Measurements from ENCODE around the gene PEX7. TPM values are rescaled to one million over a fixed set of nuclear protein-coding genes. Genes with fewer than 3 reads are reported as not detected.
"Not testable (repeated sequence)": the region's sequence is repeated elsewhere in the genome, so short reads cannot be mapped to it uniquely, and the experiment has no call there.

PEX7 gene
- total RNA-seq, 1 donor, result 6.1 TPM

- peaks cover 10% of the 10 kb centered on the region for H3K27me3 ChIP-seq (ENCODE audit: insufficient read depth, low read length)
- no peak overlapping the region for H3K4me3 ChIP-seq (ENCODE audit: low read length)
- H3K9me3 ChIP-seq (ENCODE audit: low read depth, low read length), result no peaks in the 10 kb centered on the region
- H3K4me1 ChIP-seq (ENCODE audit: insufficient read depth, low read length), result peaks cover 4% of the 10 kb centered on the region
Observed at GRCh38 chr6:136958168-136958567, 135.8 kb downstream of the PEX7 start.

- H3K4me3 ChIP-seq (ENCODE audit: low read length), result no peak overlapping the region
Observed at GRCh38 chr6:136959471-136959891, 137.1 kb downstream of the PEX7 start.

GRCh38 chr6:136959935-136960334, 137.5 kb downstream of the PEX7 start:
- peaks cover 10% of the 10 kb centered on the region for H3K27me3 ChIP-seq (ENCODE audit: insufficient read depth, low read length)
- not testable (repeated sequence) for H3K4me1 ChIP-seq (ENCODE audit: insufficient read depth, low read length); H3K9me3 ChIP-seq (ENCODE audit: low read depth, low read length); H3K4me3 ChIP-seq (ENCODE audit: low read length)

More at GRCh38 chr6:136959471-136959891, 137.1 kb downstream of the PEX7 start:
- Histone ChIP-seq H3K4me1 (ENCODE audit: insufficient read depth, low read length) (peaks cover 4% of the 10 kb centered on the region), H3K27me3 (ENCODE audit: insufficient read depth, low read length) (peaks cover 10% of the 10 kb centered on the region), H3K9me3 (ENCODE audit: low read depth, low read length) (no peaks in the 10 kb centered on the region)

GRCh38 chr6:136960781-136961180, 138.4 kb downstream of the PEX7 start:
- H3K9me3 ChIP-seq (ENCODE audit: low read depth, low read length), result no peaks in the 10 kb centered on the region
- no peak overlapping the region for H3K4me3 ChIP-seq (ENCODE audit: low read length)
- H3K27me3 ChIP-seq (ENCODE audit: insufficient read depth, low read length), result peaks cover 7% of the 10 kb centered on the region
- H3K4me1 ChIP-seq (ENCODE audit: insufficient read depth, low read length), result peaks cover 4% of the 10 kb centered on the region

GRCh38 chr6:136961848-136962247, 139.5 kb downstream of the PEX7 start:
- Histone ChIP-seq H3K9me3 (ENCODE audit: low read depth, low read length) (no peaks in the 10 kb centered on the region), H3K27me3 (ENCODE audit: insufficient read depth, low read length) (peaks cover 6% of the 10 kb centered on the region), H3K4me1 (ENCODE audit: insufficient read depth, low read length) (peaks cover 4% of the 10 kb centered on the region), H3K4me3 (ENCODE audit: low read length) (no peak overlapping the region)

GRCh38 chr6:136962661-136963060, 140.3 kb downstream of the PEX7 start:
- Histone ChIP-seq H3K4me3 (ENCODE audit: low read length) (no peak overlapping the region), H3K9me3 (ENCODE audit: low read depth, low read length) (no peaks in the 10 kb centered on the region), H3K27me3 (ENCODE audit: insufficient read depth, low read length) (peaks cover 10% of the 10 kb centered on the region), H3K4me1 (ENCODE audit: insufficient read depth, low read length) (no peaks in the 10 kb centered on the region)

- no peak overlapping the region for H3K4me3 ChIP-seq (ENCODE audit: low read length)
- H3K4me1 ChIP-seq (ENCODE audit: insufficient read depth, low read length), result no peaks in the 10 kb centered on the region
- H3K9me3 ChIP-seq (ENCODE audit: low read depth, low read length), result no peaks in the 10 kb centered on the region
- H3K27me3 ChIP-seq (ENCODE audit: insufficient read depth, low read length), result peaks cover 15% of the 10 kb centered on the region
Observed at GRCh38 chr6:136963259-136963658, 140.9 kb downstream of the PEX7 start.

Other genes starting within 250 kb of the PEX7 start
- 27.8 TPM for gene MAP3K5, start 30.1 kb upstream of the PEX7 start, total RNA-seq
- gene SLC35D3, start 99.7 kb downstream of the PEX7 start, total RNA-seq, result 0.52 TPM
- gene IL20RA, start 222.4 kb downstream of the PEX7 start, total RNA-seq, result 0.10 TPM

All from mononuclear cell (primary cell).